ENCODE results near the gene GTF2H4. TPM values are rescaled to one million over a fixed set of nuclear protein-coding genes. Genes with fewer than 3 reads are reported as not detected.

Gene GTF2H4
- total and polyA plus RNA-seq, 2 of the 8 experiments (the other 6 are each of a cell fraction or from before 2014, with no cell fraction given), result 42.3 to 53.4 TPM

DNA sequence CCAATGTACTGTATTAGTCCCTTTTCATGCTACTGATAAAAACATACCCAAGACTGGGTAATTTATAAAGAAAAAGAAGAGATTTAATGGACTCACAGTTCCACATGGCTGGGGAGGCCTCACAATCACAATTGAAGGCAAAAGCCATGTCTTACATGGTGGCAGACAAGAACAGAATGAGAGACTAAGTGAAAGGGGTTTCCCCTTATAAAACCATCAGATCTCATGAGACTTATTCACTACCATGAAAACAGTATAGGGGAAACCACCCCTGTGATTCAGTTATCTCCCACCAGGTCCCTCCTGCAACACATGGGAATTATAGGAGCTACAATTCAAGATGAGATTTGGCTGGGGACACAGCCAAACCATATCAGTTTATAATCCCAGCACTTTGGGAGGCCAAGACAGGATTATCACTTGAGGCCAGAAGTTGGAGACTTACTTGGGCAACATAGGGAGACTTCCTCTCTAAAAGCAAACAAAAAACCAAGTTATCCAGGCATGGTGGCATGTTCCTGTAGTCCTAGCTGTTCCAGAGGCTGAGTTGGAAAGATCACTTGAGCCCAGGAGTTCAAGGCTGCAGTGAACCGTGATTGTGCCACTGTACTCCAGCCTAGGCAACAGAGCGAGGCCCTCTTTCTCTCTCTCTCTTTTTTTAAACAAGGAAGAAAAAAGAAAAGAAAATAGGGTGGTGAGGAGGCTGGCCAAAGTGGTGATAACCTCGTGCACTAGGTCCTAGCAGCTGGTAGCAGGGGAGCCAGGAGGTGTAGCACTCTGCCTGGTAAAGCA is 46.6 kb upstream of the GTF2H4 start:
- Histone ChIP-seq H2AK5ac (ENCODE audit: low read depth, low read length) (no peak overlapping the region), H3K27ac (ENCODE audit: low read depth, low read length) (no peak overlapping the region), H3K36me3 (ENCODE audit: control insufficient read depth in 2 of 4, insufficient read depth in 4 of 4, low read length in 3 of 4) (no peaks in the 10 kb centered on the region), H3K79me2 (ENCODE audit: control insufficient read depth in 1 of 2, insufficient read depth in 2 of 2, low read length in 2 of 2) (no peaks in the 10 kb centered on the region), H2BK15ac (ENCODE audit: low read length) (no peak overlapping the region), H4K20me1 (replicated peaks in 1 of 2; ENCODE audit: control insufficient read depth in 1 of 2, insufficient read depth in 2 of 2, low read length in 2 of 2) (no peaks in the 10 kb centered on the region), H3K14ac (ENCODE audit: insufficient read length) (no peak overlapping the region), H3K4me3 (ENCODE audit: extremely low read depth in 1 of 4, insufficient read depth in 2 of 4, low read depth in 3 of 4, low read length in 4 of 4) (no peak overlapping the region), H4K8ac (ENCODE audit: extremely low read depth, insufficient read depth, low read length) (no peak overlapping the region), H3K9ac (replicated peaks in 1 of 4; ENCODE audit: extremely low read depth in 1 of 4, low read depth in 3 of 4, low read length in 3 of 4) (no peak overlapping the region), H2BK5ac (ENCODE audit: low read depth, low read length) (no peak overlapping the region; the same call in 1 of the 2 replicates), H2AFZ (ENCODE audit: low read length) (no peak overlapping the region), H4K91ac (replicated peaks; ENCODE audit: insufficient read length, low read length) (no peak overlapping the region), H3K4me2 (ENCODE audit: insufficient read depth in 1 of 2, low read depth in 2 of 2, low read length in 2 of 2) (no peak overlapping the region), H2BK20ac (ENCODE audit: low read length) (no peak overlapping the region), H3K27me3 (replicated peaks in 1 of 4; ENCODE audit: control insufficient read depth in 3 of 4, extremely low read depth in 1 of 4, insufficient read depth in 3 of 4, low read length in 3 of 4) (no peaks in the 10 kb centered on the region), H3K4me1 (replicated peaks in 1 of 4; ENCODE audit: control insufficient read depth in 3 of 4, insufficient read depth in 4 of 4, low read length in 3 of 4) (no peaks in the 10 kb centered on the region), H3K4ac (replicated peaks; ENCODE audit: insufficient read length, low read depth, low read length) (no peak overlapping the region), H3K18ac (ENCODE audit: extremely low read depth, low read length) (no peak overlapping the region), H3K23ac (ENCODE audit: insufficient read length) (no peak overlapping the region), H3K56ac (replicated peaks; ENCODE audit: insufficient read length, low read depth, low read length) (no peak overlapping the region), H3K9me3 (ENCODE audit: insufficient read depth in 2 of 2, low read depth in 1 of 2, low read length in 1 of 2) (peaks cover 10 to 20% of the 10 kb centered on the region in 2 experiments), H3K79me1 (ENCODE audit: low read depth, low read length) (no peaks in the 10 kb centered on the region), H2BK12ac (ENCODE audit: low read depth, low read length) (no peak overlapping the region), H2BK120ac (replicated peaks; ENCODE audit: low read depth, low read length) (no peak overlapping the region), H4K5ac (ENCODE audit: insufficient read length, low read depth, low read length) (no peak overlapping the region), H3K23me2 (ENCODE audit: low read depth, low read length) (no peaks in the 10 kb centered on the region)
- 93% methylated on average over 3 of the region's 3 CpGs; no CpG with 5 or more reads in 1 of the 2 experiments for WGBS, 2 experiments (ENCODE audit: extremely low coverage in 1 of 2, insufficient coverage in 1 of 2, insufficient read length in 1 of 2, insufficient replicate concordance in 2 of 2, low coverage in 1 of 2, low lambda C conversion rate in 2 of 2, missing lambda C conversion rate in 1 of 2)
- FAIRE-seq (no peak), DNase-seq (ENCODE audit: low read depth in 1 of 2, low spot score in 2 of 2) (no peak)
- ChIA-PET CTCF (ENCODE audit: partially characterized antibody) (interaction anchor here (0.8 to 2.1 kb wide), 6 partner anchors 17 to 55 kb away, joined by 3 to 6 read pairs (median 5); no protein-coding TSS in a partner anchor), POLR2A (ENCODE audit: partially characterized antibody) (interaction anchor here (1.0 to 1.9 kb wide), 4 partner anchors 13 to 136 kb away, joined by 3 to 9 read pairs (median 6); partner anchors contain the start of gene DDR1)
- TF ChIP-seq TEAD4 (IDR thresholded peaks at IDR 0.05; ENCODE audit: low read depth, low read length), result no peak
- TF ChIP-seq EZH2 (IDR thresholded peaks at IDR 0.05; ENCODE audit: low read depth, low read length, severe bottlenecking), result no peak
- no peak for TF ChIP-seq PHF8 (conservative IDR thresholded peaks at IDR 0.05; ENCODE audit: low read depth, low read length)
- TF ChIP-seq EP300 (IDR thresholded peaks at IDR 0.05; ENCODE audit: borderline replicate concordance in 1 of 2, low read depth in 2 of 2, low read length in 2 of 2), result no peak
- no peak for TF ChIP-seq ASH2L (IDR thresholded peaks at IDR 0.05; ENCODE audit: low read length)
- no peak for TF ChIP-seq SP4 (IDR thresholded peaks at IDR 0.05; ENCODE audit: low read length)

Data from H1 (cell line).